ENCODE measurements around the gene ITIH3.

The ITIH3 gene

DNA sequence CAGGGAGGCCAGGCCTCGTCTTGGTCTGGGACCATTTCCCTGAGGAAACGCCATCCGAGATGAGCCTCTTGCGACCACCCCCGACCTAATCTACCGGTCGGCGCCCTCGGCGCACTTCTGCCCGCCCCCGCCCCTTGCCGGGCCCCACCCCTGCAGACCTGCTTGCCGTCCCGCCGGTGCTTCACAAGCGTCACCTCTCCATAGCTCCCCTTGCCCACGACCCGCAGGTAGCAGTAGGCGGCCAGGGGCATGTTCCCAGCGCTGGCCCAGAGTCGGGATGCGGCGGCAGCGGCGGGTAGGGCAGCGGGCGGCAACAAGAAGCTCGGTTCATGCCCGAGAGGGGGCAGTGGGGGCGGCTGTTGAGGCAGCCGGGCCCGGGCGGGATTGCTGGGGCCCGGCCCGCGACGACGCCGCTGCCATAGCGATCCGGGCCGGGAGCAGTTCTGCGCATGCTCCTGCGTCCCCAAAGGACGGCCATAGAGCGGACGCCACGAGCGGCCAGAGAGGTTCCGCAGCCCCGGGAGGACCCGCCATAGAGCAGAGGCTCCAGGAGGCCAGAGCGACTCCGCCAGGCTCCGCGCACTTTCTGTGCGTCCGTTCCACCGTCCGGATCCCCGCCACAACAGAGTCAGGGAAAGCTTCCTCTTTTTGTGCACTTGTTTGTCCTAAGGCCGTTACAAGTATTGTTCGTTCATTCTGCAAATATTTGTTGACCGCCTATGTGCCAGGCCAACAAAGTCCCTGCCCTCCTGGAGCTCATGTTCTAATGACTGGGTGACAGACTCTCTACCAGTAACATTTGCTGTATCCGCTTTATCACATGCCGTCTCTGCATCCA lies 23.9 kb upstream of the ITIH3 start, which contains the start of gene NEK4:
TSS of gene NEK4 (minus strand) at position 445 of the 838 bp plus-strand sequence. CDS start at position 251, 194 bp downstream.
- TF ChIP-seq, protein P1, sequence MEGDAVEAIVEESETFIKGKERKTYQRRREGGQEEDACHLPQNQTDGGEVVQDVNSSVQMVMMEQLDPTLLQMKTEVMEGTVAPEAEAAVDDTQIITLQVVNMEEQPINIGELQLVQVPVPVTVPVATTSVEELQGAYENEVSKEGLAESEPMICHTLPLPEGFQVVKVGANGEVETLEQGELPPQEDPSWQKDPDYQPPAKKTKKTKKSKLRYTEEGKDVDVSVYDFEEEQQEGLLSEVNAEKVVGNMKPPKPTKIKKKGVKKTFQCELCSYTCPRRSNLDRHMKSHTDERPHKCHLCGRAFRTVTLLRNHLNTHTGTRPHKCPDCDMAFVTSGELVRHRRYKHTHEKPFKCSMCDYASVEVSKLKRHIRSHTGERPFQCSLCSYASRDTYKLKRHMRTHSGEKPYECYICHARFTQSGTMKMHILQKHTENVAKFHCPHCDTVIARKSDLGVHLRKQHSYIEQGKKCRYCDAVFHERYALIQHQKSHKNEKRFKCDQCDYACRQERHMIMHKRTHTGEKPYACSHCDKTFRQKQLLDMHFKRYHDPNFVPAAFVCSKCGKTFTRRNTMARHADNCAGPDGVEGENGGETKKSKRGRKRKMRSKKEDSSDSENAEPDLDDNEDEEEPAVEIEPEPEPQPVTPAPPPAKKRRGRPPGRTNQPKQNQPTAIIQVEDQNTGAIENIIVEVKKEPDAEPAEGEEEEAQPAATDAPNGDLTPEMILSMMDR (IDR thresholded peaks at IDR 0.05; ENCODE audit: low read depth, low read length) = no peak; the same call in 1 of the 2 replicates
- DNase-seq (ENCODE audit: extremely low read depth, low read depth) = peak; percentile 59

DNA sequence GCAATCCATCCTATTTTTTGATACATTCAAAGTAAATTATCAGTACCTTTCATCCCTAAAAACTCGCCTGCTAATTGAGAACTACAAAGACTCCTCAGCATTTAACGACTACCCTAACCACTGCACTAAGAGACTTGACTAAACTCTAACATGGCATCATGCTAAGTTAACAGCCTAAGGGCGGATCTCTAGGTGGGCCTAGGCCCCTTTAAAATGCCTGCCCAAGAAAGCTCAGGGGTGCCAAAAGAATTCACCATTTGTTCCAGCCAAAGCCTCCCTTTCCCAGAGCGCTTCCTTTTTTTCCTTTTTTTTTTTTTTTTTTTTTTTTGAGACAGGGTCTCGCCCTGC lies 23.3 kb upstream of the ITIH3 start:
- no peak for DNase-seq (ENCODE audit: extremely low read depth, low read depth)

GRCh38 chr3:52771702-52772101 lies 22.9 kb upstream of the ITIH3 start:
- TF ChIP-seq, protein P1 (IDR thresholded peaks at IDR 0.05; ENCODE audit: low read depth, low read length) = no peak

More for the DNA sequence above, 23.3 kb upstream of the ITIH3 start:
- TF ChIP-seq, protein P1 (IDR thresholded peaks at IDR 0.05; ENCODE audit: low read depth, low read length) = no peak

GRCh38 chr3:52773361-52774065 lies 21.1 kb upstream of the ITIH3 start:
- TF ChIP-seq, protein P1 (IDR thresholded peaks at IDR 0.05; ENCODE audit: low read depth, low read length) = no peak
- no peak for DNase-seq (ENCODE audit: extremely low read depth, low read depth)

More at GRCh38 chr3:52771702-52772101, 22.9 kb upstream of the ITIH3 start:
- no peak for DNase-seq (ENCODE audit: extremely low read depth, low read depth)

- no peak for DNase-seq (ENCODE audit: extremely low read depth, low read depth)
- TF ChIP-seq, protein P1 (IDR thresholded peaks at IDR 0.05; ENCODE audit: low read depth, low read length) = no peak
These were observed 20.4 kb upstream of the ITIH3 start for GRCh38 chr3:52774066-52774713.

GRCh38 chr3:52774901-52775864 lies 19.4 kb upstream of the ITIH3 start:
- no peak for DNase-seq (ENCODE audit: extremely low read depth, low read depth)
- TF ChIP-seq, protein P1 (IDR thresholded peaks at IDR 0.05; ENCODE audit: low read depth, low read length) = no peak
